ENCODE data around the gene HDAC4. TPM values are rescaled to one million over a fixed set of nuclear protein-coding genes. Genes with fewer than 3 reads are reported as not detected.

Gene HDAC4
- total and polyA plus RNA-seq, 2 of the 4 experiments (the other 2 are of a cell fraction): 4.1 to 7.2 TPM

- no peaks in the 10 kb centered on the region for H4K20me1 ChIP-seq (ENCODE audit: insufficient read depth, low read length)
- ChIA-PET POLR2A (ENCODE audit: unreplicated experiment) (no interaction called here), CTCF (no interaction called here)
- H3K27me3 ChIP-seq (ENCODE audit: control insufficient read depth, insufficient read depth, low read length): peaks cover 54% of the 10 kb centered on the region
- no peak overlapping the region for H2BK20ac ChIP-seq (ENCODE audit: low read depth, low read length)
- H2AK5ac ChIP-seq (ENCODE audit: low read depth, low read length): no peak overlapping the region
- DNase-seq (no peak), ATAC-seq (ENCODE audit: low read depth) (no peak)
- 67% methylated on average over 10 of the region's 17 CpGs; no CpG with 5 or more reads in 1 of the 2 experiments for WGBS, 2 experiments (ENCODE audit: extremely low coverage in 2 of 2, insufficient read length in 1 of 2)
- no peak overlapping the region for H3K14ac ChIP-seq (replicated peaks; ENCODE audit: low read depth, low read length)
- dilution Hi-C loops (cut with HindIII; ENCODE audit: low sequenced_read_pairs, unreplicated experiment) (no loop called here), in situ Hi-C loops (cut with MboI; ENCODE audit: low sequenced_read_pairs) (no loop called here), intact Hi-C loops (cut with micrococcal nuclease) (no loop called here)
- H3K4me2 ChIP-seq (ENCODE audit: low read depth, low read length): no peak overlapping the region
- H4K5ac ChIP-seq (ENCODE audit: low read depth, low read length): no peak overlapping the region
- H2AK9ac ChIP-seq (replicated peaks; ENCODE audit: low read depth, low read length, poor library complexity): no peak overlapping the region
- no peak overlapping the region for H4K91ac ChIP-seq (ENCODE audit: insufficient read depth, low read depth, low read length)
- no peaks in the 10 kb centered on the region for H3K4me1 ChIP-seq (ENCODE audit: control insufficient read depth, insufficient read depth, low read length)
- H3K9me1 ChIP-seq (ENCODE audit: insufficient read depth, low read length): no peaks in the 10 kb centered on the region
- no peak overlapping the region for H3K27ac ChIP-seq (ENCODE audit: insufficient read depth, low read length)
- no peak overlapping the region for H2BK5ac ChIP-seq (ENCODE audit: low read depth, low read length, poor library complexity, severe bottlenecking)
- no peak overlapping the region for H3K56ac ChIP-seq (ENCODE audit: extremely low read depth, insufficient read depth, low read length)
- TF ChIP-seq MAZ (IDR thresholded peaks at IDR 0.05; ENCODE audit: borderline replicate concordance, low read depth, low read length) (no peak), CHD1 (IDR thresholded peaks at IDR 0.05; ENCODE audit: low read depth, low read length) (no peak), CEBPB (IDR thresholded peaks at IDR 0.05; ENCODE audit: low read depth, low read length) (no peak), RFX5 (IDR thresholded peaks at IDR 0.05; ENCODE audit: low read depth, low read length) (no peak), NFE2L2 (IDR thresholded peaks at IDR 0.05; ENCODE audit: low read depth, low read length) (no peak), MXI1 (IDR thresholded peaks at IDR 0.05; ENCODE audit: borderline replicate concordance, low read depth, low read length) (no peak)
- TF ChIP-seq, protein P1, sequence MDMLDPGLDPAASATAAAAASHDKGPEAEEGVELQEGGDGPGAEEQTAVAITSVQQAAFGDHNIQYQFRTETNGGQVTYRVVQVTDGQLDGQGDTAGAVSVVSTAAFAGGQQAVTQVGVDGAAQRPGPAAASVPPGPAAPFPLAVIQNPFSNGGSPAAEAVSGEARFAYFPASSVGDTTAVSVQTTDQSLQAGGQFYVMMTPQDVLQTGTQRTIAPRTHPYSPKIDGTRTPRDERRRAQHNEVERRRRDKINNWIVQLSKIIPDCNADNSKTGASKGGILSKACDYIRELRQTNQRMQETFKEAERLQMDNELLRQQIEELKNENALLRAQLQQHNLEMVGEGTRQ (IDR thresholded peaks at IDR 0.05; ENCODE audit: low read depth, low read length): no peak
- no peaks in the 10 kb centered on the region for H3K79me1 ChIP-seq (ENCODE audit: low read depth in 1 of 2, low read length in 2 of 2)
- no peak overlapping the region for H3K4me3 ChIP-seq (ENCODE audit: insufficient read depth, low read depth, low read length)
- H3K4ac ChIP-seq (ENCODE audit: low read depth, low read length): no peak overlapping the region
- H2BK15ac ChIP-seq (ENCODE audit: low read depth, low read length): no peak overlapping the region
- no peak overlapping the region for H3K18ac ChIP-seq (ENCODE audit: low read depth, low read length)
- H4K8ac ChIP-seq (ENCODE audit: low read depth in 2 of 2, low read length in 2 of 2): no peak overlapping the region
- H2AFZ ChIP-seq (replicated peaks; ENCODE audit: low read length, poor library complexity): no peak overlapping the region
- no peak overlapping the region for H3K23ac ChIP-seq (ENCODE audit: low read depth, low read length)
- BruUV-seq (replicated peaks): no TSS peak
- no peaks in the 10 kb centered on the region for H3K9me3 ChIP-seq (ENCODE audit: control insufficient read depth, insufficient read depth, low read length)
- H3K9ac ChIP-seq (ENCODE audit: low read depth, low read length): no peak overlapping the region
- no peak overlapping the region for H2BK120ac ChIP-seq (ENCODE audit: low read depth, low read length)
- H3K36me3 ChIP-seq (ENCODE audit: control insufficient read depth, insufficient read depth, low read length): no peaks in the 10 kb centered on the region
Measured at GRCh38 chr2:239018271-239019182, 382.3 kb downstream of the HDAC4 start.

Data from IMR-90 (cell line).